ENCODE measurements around the gene SCGB1C1.
A peak's percentile ranks its signal among the peaks of the same experiment; 100 is the strongest.
"Not testable (repeated sequence)": the region's sequence is repeated elsewhere in the genome, so short reads cannot be mapped to it uniquely, and the experiment has no call there.

Gene SCGB1C1

GRCh38 chr11:218815-219593 lies 26.1 kb downstream of the SCGB1C1 start:
- DNase-seq: no peak

DNA sequence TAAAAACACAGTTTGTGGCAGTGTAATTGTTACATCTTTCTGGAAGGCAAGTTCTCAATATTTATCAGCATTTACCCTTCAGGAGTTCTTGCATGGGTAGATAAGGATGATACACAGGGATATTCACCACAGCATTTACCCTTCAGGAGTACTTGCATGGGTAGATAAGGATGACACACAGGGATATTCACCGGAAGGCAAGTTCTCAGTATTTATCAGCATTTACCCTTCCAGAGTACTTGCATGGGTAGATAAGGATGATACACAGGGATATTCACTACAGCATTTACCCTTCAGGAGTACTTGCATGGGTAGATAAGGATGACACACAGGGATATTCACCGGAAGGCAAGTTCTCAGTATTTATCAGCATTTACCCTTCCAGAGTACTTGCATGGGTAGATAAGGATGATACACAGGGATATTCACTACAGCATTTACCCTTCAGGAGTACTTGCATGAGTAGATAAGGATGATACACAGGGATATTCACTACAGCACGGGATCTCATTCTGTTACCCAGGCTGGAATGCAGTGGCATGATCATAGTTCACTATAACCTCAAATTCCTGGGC lies 27.9 kb downstream of the SCGB1C1 start:
- DNase-seq: not testable (repeated sequence)

DNA sequence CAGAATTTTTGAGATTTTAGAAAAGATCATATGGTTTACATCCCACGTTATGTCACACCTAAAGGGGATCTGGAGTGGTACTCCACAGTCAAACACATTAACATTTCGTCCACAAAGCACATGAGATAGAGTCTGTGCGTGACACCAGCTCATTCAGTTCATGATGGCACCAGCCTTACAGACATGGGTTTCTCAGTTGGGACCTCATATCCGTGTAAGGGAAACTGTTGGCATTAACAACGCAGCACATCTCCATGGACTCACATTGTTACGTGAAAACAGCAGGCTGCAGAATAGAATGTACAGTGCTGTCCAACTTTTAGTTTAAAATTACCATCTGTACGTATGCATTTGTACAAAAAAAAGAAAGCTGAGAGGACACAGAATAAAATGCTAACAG lies 28.7 kb downstream of the SCGB1C1 start:
- no peak for DNase-seq

DNA sequence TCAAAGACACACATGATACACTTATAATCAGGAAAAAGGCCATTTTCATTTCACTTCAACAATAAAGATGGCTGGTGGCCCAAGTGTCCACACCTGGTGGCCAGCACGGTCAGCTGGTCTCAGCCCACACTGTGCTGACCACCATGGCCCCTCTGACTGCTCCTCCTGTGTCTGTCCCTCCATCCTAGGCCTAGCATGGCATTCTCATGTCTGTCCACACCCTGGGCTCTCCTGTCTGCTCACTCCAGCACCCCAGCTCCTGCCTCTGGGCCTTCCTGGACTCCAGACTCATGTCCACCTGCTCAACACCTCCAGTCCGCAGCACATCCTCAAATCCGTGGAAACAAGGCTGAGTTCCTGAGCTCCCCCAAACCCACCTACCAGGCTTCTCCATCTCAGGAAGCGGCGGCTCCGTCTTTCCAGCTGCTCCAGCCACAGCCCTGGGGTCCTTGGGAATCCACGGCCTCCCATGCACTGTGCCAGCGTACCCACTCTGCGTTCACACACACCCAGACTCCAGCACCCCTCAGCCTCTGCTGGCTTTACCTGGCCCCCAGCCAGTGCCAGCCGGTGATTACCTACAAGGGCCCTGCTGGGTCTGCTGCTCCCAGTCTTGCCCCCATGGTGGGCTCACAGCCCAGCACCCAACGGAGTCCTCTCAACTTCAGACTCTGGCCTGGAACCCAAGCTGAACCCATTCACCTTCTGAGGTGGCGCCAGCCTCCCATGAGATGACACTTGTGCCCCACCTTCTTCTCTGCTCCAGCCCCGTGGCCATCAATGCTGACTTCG lies 29.3 kb downstream of the SCGB1C1 start:
- no peak for DNase-seq

GRCh38 chr11:223026-223789 lies 30.3 kb downstream of the SCGB1C1 start:
- no peak for DNase-seq

DNA sequence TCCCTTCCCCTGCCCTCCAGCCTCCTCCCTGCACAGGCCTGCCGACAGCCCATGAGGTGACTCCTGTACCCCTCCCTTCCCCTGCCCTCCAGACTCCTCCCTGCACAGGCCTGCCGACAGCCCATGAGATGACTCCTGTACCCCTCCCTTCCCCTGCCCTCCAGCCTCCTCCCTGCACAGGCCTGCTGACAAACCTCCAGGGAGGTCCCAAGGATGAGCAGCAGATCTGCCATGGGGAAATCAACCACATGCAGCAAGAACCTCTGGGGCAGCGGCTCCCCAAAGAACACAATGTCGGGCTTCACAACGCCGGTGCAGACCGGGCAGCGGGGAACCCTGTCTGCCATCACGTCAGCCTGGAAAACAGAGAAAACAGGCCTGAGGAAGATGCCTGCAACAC lies 31.0 kb downstream of the SCGB1C1 start:
- DNase-seq: no peak

GRCh38 chr11:224424-224823 lies 31.5 kb downstream of the SCGB1C1 start:
- DNase-seq: no peak

- DNase-seq: no peak
Measured at GRCh38 chr11:225734-226453, 33.0 kb downstream of the SCGB1C1 start.

DNA sequence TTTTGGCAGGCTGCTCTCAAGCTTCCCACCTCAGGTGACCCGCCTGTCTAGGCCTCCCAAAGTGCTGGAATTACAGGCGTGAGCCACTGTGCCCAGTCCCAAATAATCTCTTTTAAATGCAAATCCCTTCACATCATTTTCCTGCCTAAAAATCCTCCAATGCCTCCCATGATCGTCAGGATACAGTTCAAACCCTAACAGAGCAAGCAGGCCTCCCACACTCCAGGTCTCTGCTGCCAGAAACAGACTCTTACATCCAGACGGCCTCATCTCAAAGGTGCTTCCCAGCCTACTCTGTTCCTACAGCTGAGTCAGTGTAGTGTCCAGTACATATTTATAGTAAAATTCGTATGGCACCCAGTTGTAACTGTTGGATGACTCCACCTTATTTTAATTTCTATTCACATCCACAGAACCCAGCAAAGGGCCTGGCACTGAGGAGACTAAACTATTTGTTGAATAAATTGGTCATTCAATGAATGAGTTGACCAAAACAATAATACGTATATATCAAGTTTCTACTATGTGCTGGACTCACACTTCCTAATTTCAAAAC lies 35.0 kb downstream of the SCGB1C1 start:
- no peak for DNase-seq

- DNase-seq: no peak
Measured at GRCh38 chr11:230431-230830, 37.6 kb downstream of the SCGB1C1 start.

- no peak for DNase-seq
Measured at GRCh38 chr11:232783-233565, 40.1 kb downstream of the SCGB1C1 start.

- DNase-seq: no peak
Measured at GRCh38 chr11:235180-235579, 42.3 kb downstream of the SCGB1C1 start.

- no peak for DNase-seq
Measured at GRCh38 chr11:235609-235996, 42.7 kb downstream of the SCGB1C1 start.

- peak; percentile 90 for DNase-seq
Measured at GRCh38 chr11:235997-236773, 43.3 kb downstream of the SCGB1C1 start, which contains the start of gene SIRT3. SIRT3 (minus strand) TSS chr11:236342; CDS start chr11:236328, 14 bp downstream.

GRCh38 chr11:236774-237767 lies 44.2 kb downstream of the SCGB1C1 start, which contains the start of gene PSMD13:
PSMD13 (plus strand) TSS chr11:236976; CDS start chr11:237050, 74 bp downstream.
- peak; percentile 96 for DNase-seq

DNA sequence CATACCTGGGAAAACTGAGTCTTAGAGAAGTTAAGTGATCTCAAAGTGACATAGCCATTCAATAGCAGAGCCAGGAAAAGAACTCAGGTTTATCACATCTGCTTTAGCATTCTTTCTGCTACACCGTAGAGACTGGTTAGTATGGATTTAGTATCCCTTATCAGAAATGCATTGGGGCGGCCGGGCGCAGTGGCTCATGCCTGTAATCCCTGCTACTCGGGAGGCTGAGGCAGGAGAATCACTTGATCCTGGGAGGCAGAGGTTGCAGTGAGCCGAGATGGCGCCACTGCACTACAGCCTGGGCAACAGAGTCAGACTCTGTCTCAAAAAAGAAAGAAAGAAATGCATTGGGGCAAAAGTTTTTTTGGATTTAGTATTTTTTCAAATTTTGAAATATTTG lies 45.5 kb downstream of the SCGB1C1 start:
- DNase-seq: not testable (repeated sequence)

DNA sequence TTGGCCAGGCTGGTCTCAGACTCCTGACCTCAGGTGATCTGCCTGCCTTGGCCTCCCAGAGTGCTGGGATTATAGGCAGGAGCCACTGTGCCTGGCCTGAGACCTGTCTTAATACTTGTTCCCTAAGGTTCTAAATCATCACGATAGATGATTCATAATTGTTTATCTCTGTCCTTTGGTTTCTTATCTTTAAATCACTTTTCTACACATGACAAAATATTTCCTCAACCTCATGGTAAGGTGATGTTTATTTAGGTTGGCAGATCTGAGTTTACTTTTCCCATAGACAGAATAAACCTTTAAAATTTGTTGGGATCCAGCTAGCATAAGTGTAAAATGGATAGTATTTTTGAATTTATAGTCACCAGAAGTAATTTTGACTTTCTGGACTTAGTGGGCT lies 47.4 kb downstream of the SCGB1C1 start:
- no peak for DNase-seq

- no peak for DNase-seq
Measured at GRCh38 chr11:241634-242033, 48.8 kb downstream of the SCGB1C1 start.
